SK-N-SH (cell line): ENCODE results near the gene DAB1. TPM values are rescaled to one million over a fixed set of nuclear protein-coding genes. Genes with fewer than 3 reads are reported as not detected.

Experiments
- CTCF ChIA-PET: fragments of 300-600, 350-600 bp; formaldehyde crosslinking; extraction: SDS; loops from one replicate; lab custom pipeline; 2021; lab: Yijun Ruan, JAX
- POLR2A ChIA-PET: fragments of 350-600 bp; sonication (Branson Sonifier 250); formaldehyde crosslinking; extraction: SDS; loops from one replicate; lab custom pipeline; 2020; ENCODE audit warnings: antibody characterized with exemption, inconsistent platforms; lab: Yijun Ruan, JAX
- DNase-seq: peaks from one replicate; pipeline ENCODE4 v3.0.0; 2012
- H2AFZ ChIP-seq: fragments of 200-600 bp; sonication (generic); 2 replicates; pipeline ENCODE4 v1.8.1; 2016; ENCODE audit warnings: antibody characterized with exemption, mild to moderate bottlenecking, low read depth
- H3F3A ChIP-seq: fragments of 200-600 bp; sonication (generic); replicated peaks from 2 replicates; pipeline ENCODE3; 2016; ENCODE audit warnings: antibody characterized with exemption, mild to moderate bottlenecking; ENCODE audit not compliant: insufficient read depth
- H3K27ac ChIP-seq, 2 experiments: fragments of 200-500 bp in 1 of 2; fragments of 200-600 bp in 1 of 2; sonication (Bioruptor generic) in 1 of 2; sonication (generic), shearing (Covaris generic) in 1 of 2; 2 replicates each; pipeline versions ENCODE4 v1.5.1 to v1.6.1; 2014 to 2016; ENCODE audit warnings: low read depth in 2 of 2, inconsistent platforms in 1 of 2, low read length in 1 of 2, mild to moderate bottlenecking in 1 of 2, mixed read lengths in 1 of 2
- H3K27me3 ChIP-seq: fragments of 200-600 bp; sonication (generic), shearing (Covaris generic); 2 replicates; pipeline ENCODE4 v1.6.1; 2016; ENCODE audit warnings: mixed run types; ENCODE audit not compliant: insufficient read depth
- H3K36me3 ChIP-seq, 2 experiments: fragments of 200-500 bp in 1 of 2; fragments of 200-600 bp in 1 of 2; sonication (Bioruptor generic) in 1 of 2; sonication (generic) in 1 of 2; replicated peaks in 1 of 2; 2 replicates each; pipeline versions ENCODE3 to v1.5.1; 2014 to 2016; ENCODE audit warnings: low read length in 1 of 2, mild to moderate bottlenecking in 1 of 2; ENCODE audit not compliant: insufficient read depth in 2 of 2, control insufficient read depth in 1 of 2
- H3K4me1 ChIP-seq, 2 experiments: fragments of 200-500 bp in 1 of 2; fragments of 200-600 bp in 1 of 2; sonication (Bioruptor generic) in 1 of 2; sonication (generic), shearing (Covaris generic) in 1 of 2; 2 replicates each; pipeline versions ENCODE4 v1.5.1 to v1.6.1; 2014 to 2016; ENCODE audit warnings: low read depth in 1 of 2, low read length in 1 of 2, mixed run types in 1 of 2; ENCODE audit not compliant: insufficient read depth in 2 of 2, control insufficient read depth in 1 of 2
- H3K4me2 ChIP-seq: fragments of 200-600 bp; sonication (generic), shearing (Covaris generic); 2 replicates; pipeline ENCODE4 v1.6.1; 2017; ENCODE audit warnings: mixed run types
- H3K4me3 ChIP-seq, 2 experiments: fragments of 200-500 bp in 1 of 2; fragments of 200-600 bp in 1 of 2; sonication (Bioruptor generic) in 1 of 2; sonication (generic), shearing (Covaris generic) in 1 of 2; 2 replicates each; pipeline versions ENCODE4 v1.5.1 to v1.8.1; 2014 to 2016; ENCODE audit warnings: low read depth in 2 of 2, inconsistent platforms in 1 of 2, low read length in 1 of 2, mild to moderate bottlenecking in 1 of 2, mixed read lengths in 1 of 2, moderate library complexity in 1 of 2
- H3K79me2 ChIP-seq: fragments of 200-600 bp; sonication (generic); 2 replicates; pipeline ENCODE4 v1.8.1; 2017; ENCODE audit warnings: mild to moderate bottlenecking; ENCODE audit not compliant: insufficient read depth
- H3K9ac ChIP-seq: fragments of 200-600 bp; sonication (generic); 2 replicates; pipeline ENCODE4 v1.6.1; 2017; ENCODE audit warnings: mixed run types
- H3K9me2 ChIP-seq: fragments of 200-600 bp; sonication (generic); 2 replicates; pipeline ENCODE4 v1.6.1; 2017; ENCODE audit warnings: mixed run types
- H3K9me3 ChIP-seq: fragments of 200-600 bp; sonication (generic); 2 replicates; pipeline ENCODE4 v1.6.1; 2017; ENCODE audit warnings: mixed run types, mild to moderate bottlenecking, moderate library complexity
- H4K20me1 ChIP-seq: fragments of 200-600 bp; sonication (generic); 2 replicates; pipeline ENCODE4 v1.6.1; 2017; ENCODE audit warnings: mild to moderate bottlenecking, mixed run types; ENCODE audit not compliant: insufficient read depth
- EP300 ChIP-seq, 2 experiments: IDR thresholded peaks; 2 replicates each; pipeline versions ENCODE4 v1.4.0 to v1.6.1; 2012; ENCODE audit warnings: borderline replicate concordance in 1 of 2, low read depth in 1 of 2, low read length in 1 of 2
- EZH2phosphoT487 ChIP-seq: fragments of 200-600 bp; sonication (generic); IDR thresholded peaks from 2 replicates; pipeline ENCODE4 v1.6.1; 2017; ENCODE audit warnings: low read depth, mixed run types, mild to moderate bottlenecking, antibody characterized with exemption, moderate library complexity, borderline replicate concordance
- FOSL2 ChIP-seq: IDR thresholded peaks from 2 replicates; pipeline ENCODE4 v1.4.0; 2012; ENCODE audit warnings: low read depth, mild to moderate bottlenecking, moderate library complexity, borderline replicate concordance
- FOXJ3 ChIP-seq: sonication (generic); formaldehyde crosslinking; IDR thresholded peaks from 2 replicates; pipeline ENCODE4 v1.5.1; 2020; ENCODE audit warnings: mild to moderate bottlenecking, missing genetic modification reagents
- FOXM1 ChIP-seq: IDR thresholded peaks from 2 replicates; pipeline ENCODE4 v1.4.0; 2012; ENCODE audit warnings: low read depth, mild to moderate bottlenecking
- JUND ChIP-seq: IDR thresholded peaks from 2 replicates; pipeline ENCODE4 v1.4.0; 2012
- MAX ChIP-seq: IDR thresholded peaks from 2 replicates; pipeline ENCODE4 v1.4.0; 2012; ENCODE audit warnings: low read depth
- MEF2A ChIP-seq: IDR thresholded peaks from 2 replicates; pipeline ENCODE4 v1.4.0; 2012; ENCODE audit warnings: low read depth, borderline replicate concordance
- POLR2AphosphoS5 ChIP-seq: IDR thresholded peaks from 2 replicates; pipeline ENCODE4 v1.6.1; 2012; ENCODE audit warnings: low read depth, low read length
- REST ChIP-seq: IDR thresholded peaks from 2 replicates; pipeline ENCODE4 v1.6.1; 2012; ENCODE audit warnings: mild to moderate bottlenecking, low read depth, low read length, moderate library complexity
- RFX5 ChIP-seq: IDR thresholded peaks from 2 replicates; pipeline ENCODE4 v1.6.1; 2012; ENCODE audit warnings: mild to moderate bottlenecking, improper control_type of control experiment, low read length
- SIN3A ChIP-seq: IDR thresholded peaks from 2 replicates; pipeline ENCODE4 v1.6.1; 2012; ENCODE audit warnings: low read depth, mild to moderate bottlenecking, low read length, moderate library complexity, borderline replicate concordance
- USF2 ChIP-seq: fragments of 150-350 bp; IDR thresholded peaks from 2 replicates; pipeline ENCODE4 v1.6.1; 2017; ENCODE audit warnings: antibody characterized with exemption, low read length, low read depth, borderline replicate concordance
- YY1 ChIP-seq: IDR thresholded peaks from 2 replicates; pipeline ENCODE4 v1.4.0; 2012; ENCODE audit warnings: low read depth, mild to moderate bottlenecking
- WGBS: methylation state at CpG from one replicate; pipeline ENCODE4 v1.1.6; 2017; ENCODE audit warnings: low lambda C conversion rate; 5-methylcytosine and 5-hydroxymethylcytosine counted together
- polyA plus RNA-seq, 3 experiments: library from polyadenylated mRNA; depleted of rRNA; stranded (reverse); fragments of >200 nt; gene quantifications; 2 replicates each; pipeline ENCODE4 v1.2.3, GENCODE V29; 2012
- TF ChIP-seq, protein P1 (sequence below): fragments of 200-600 bp; sonication (generic); IDR thresholded peaks from 2 replicates; pipeline ENCODE4 v1.6.1; 2017; ENCODE audit warnings: antibody characterized with exemption, mild to moderate bottlenecking, moderate library complexity
- TF ChIP-seq, protein P2 (sequence below): IDR thresholded peaks from 2 replicates; pipeline ENCODE4; 2012

DAB1 gene
- polyA plus RNA-seq, 1 of the 3 experiments (the other 2 are of a cell fraction): 2.9 TPM

- Histone ChIP-seq H3K4me1 (peaks cover 0 to 14% of the 10 kb centered on the region in 2 experiments; a peak in 2 of 4 replicates), H3K27ac (no peak overlapping the region), H3K4me2 (no peak overlapping the region), H3K9me2 (no peaks in the 10 kb centered on the region), H3K36me3 (no peaks in the 10 kb centered on the region), H3K79me2 (no peaks in the 10 kb centered on the region), H3K9me3 (no peaks in the 10 kb centered on the region), H3K4me3 (no peak overlapping the region), H3K9ac (no peak overlapping the region), H2AFZ (no peak overlapping the region), H3K27me3 (no peaks in the 10 kb centered on the region), H3F3A (no peaks in the 10 kb centered on the region), H4K20me1 (no peaks in the 10 kb centered on the region)
- ChIA-PET POLR2A (no interaction called here), CTCF (interaction anchor here (0.6 kb wide), 1 partner anchor 1425 kb away, joined by 3 read pairs; no protein-coding TSS in a partner anchor)
- WGBS: 58% methylated on average over 4 of the region's 4 CpGs
- no peak for DNase-seq
- no peak for TF ChIP-seq POLR2AphosphoS5
- TF ChIP-seq, protein P1, sequence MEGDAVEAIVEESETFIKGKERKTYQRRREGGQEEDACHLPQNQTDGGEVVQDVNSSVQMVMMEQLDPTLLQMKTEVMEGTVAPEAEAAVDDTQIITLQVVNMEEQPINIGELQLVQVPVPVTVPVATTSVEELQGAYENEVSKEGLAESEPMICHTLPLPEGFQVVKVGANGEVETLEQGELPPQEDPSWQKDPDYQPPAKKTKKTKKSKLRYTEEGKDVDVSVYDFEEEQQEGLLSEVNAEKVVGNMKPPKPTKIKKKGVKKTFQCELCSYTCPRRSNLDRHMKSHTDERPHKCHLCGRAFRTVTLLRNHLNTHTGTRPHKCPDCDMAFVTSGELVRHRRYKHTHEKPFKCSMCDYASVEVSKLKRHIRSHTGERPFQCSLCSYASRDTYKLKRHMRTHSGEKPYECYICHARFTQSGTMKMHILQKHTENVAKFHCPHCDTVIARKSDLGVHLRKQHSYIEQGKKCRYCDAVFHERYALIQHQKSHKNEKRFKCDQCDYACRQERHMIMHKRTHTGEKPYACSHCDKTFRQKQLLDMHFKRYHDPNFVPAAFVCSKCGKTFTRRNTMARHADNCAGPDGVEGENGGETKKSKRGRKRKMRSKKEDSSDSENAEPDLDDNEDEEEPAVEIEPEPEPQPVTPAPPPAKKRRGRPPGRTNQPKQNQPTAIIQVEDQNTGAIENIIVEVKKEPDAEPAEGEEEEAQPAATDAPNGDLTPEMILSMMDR: no peak
- TF ChIP-seq MEF2A: no peak
- no peak for TF ChIP-seq EP300 (IDR thresholded peaks at IDR 0.05; ENCODE audit: borderline replicate concordance in 1 of 2, low read depth in 1 of 2, low read length in 1 of 2)
- no peak for TF ChIP-seq FOXJ3
- TF ChIP-seq FOXM1: no peak
- TF ChIP-seq REST: no peak
- no peak for TF ChIP-seq RFX5
- no peak for TF ChIP-seq USF2
- no peak for TF ChIP-seq JUND
- TF ChIP-seq YY1: no peak
- TF ChIP-seq, protein P2, sequence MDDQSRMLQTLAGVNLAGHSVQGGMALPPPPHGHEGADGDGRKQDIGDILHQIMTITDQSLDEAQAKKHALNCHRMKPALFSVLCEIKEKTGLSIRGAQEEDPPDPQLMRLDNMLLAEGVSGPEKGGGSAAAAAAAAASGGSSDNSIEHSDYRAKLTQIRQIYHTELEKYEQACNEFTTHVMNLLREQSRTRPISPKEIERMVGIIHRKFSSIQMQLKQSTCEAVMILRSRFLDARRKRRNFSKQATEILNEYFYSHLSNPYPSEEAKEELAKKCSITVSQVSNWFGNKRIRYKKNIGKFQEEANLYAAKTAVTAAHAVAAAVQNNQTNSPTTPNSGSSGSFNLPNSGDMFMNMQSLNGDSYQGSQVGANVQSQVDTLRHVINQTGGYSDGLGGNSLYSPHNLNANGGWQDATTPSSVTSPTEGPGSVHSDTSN: no peak
- TF ChIP-seq MAX: no peak
- TF ChIP-seq SIN3A: no peak
- TF ChIP-seq EZH2phosphoT487: no peak
- TF ChIP-seq FOSL2: no peak
Measured at GRCh38 chr1:57162607-57163261, 261.1 kb downstream of the DAB1 start.
